Bone marrow (tissue), 2 donors: ENCODE results near the gene GABRG3.
"Not testable (repeated sequence)": the region's sequence is repeated elsewhere in the genome, so short reads cannot be mapped to it uniquely, and the experiment has no call there.

ENCODE experiments used
- DNase-seq, 2 donors: peaks; one replicate each; lab custom pipeline; 2025; lab: John Stamatoyannopoulos, UW

GABRG3 gene

DNA sequence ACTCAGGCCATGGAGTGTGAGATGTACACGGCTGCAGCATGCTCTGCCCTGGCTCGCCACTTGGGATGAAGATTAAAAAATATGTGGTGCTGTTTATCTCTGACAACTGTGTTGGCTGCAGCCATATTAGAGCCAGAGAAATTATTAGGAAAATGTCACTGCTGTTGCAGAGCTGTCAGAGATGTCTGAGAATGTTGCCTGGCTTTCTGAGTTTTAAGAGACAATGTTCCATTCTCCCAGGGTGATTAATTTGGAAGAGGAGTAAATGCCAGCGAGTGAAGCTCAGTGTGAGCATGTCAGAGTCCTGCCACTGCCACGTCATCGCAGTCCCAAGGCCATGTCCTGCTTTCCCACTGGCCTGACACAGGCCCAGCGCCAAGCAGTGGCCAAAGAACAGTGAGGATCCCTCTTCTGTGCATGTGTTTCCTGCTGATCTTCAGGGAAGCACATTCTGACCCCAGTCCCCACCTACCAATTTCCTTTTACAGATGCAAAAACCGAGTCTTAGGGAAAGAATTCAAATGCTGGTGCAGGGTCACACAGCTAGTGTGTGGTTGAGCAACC is 370.9 kb downstream of the GABRG3 start:
- DNase-seq = no peak

DNA sequence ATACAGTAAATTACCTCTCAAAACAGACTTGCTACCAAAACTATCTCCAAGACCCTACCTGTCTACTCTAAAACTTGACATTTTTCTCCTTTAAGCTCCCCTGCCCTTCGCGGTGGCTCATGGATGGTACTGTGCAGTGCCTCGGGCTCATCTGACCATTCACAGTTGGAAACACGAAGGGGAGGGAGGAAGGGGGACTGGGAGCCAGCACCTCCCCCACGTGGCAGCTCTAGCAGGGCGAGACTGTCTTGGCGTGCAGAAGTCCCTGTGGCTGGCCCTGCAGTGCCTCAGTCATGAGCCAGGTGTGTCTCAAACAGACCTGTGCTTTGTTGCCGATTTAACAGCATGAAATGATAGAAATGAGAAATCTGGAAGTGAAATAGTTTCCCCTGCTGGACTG is 372.0 kb downstream of the GABRG3 start:
- no peak for DNase-seq

DNA sequence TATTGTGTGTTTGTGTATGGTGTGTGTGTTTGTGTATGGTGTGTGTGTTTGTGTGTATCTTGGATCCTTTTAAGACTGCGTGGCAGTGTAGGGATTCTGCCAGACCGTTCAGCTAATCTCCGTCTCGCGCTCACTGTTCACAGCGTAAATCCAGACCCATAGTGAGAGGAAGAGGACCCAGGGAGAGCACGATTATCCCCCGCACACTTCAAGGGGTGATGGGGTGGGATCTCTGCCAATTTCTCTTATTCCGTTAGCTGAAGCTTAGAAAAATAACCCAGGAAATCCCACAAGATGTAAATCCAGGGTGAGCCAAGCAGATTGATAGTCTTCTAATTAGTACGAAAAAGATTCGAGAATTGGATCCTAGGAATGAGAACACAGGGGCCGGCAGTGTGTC is 381.2 kb downstream of the GABRG3 start:
- DNase-seq = no peak

DNA sequence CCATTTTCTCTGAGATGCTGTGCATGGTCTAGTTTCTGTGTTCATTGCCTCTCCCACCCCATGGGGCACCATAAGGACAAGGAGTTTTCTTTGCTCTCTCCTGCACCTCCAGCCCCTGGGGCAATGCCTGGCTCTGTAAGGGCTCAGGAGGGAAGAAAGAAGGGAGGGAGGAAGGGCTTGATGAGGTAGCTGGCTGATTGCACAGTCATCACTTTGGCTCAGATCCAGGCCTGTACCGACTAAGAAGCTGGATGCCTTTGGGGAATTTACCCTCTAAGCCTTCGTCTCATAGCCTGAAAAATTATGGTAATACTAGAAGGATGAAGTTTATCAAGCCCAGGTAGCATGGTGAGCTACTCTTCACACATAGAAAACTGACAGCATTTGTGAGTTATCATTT is 382.9 kb downstream of the GABRG3 start:
- no peak for DNase-seq

DNA sequence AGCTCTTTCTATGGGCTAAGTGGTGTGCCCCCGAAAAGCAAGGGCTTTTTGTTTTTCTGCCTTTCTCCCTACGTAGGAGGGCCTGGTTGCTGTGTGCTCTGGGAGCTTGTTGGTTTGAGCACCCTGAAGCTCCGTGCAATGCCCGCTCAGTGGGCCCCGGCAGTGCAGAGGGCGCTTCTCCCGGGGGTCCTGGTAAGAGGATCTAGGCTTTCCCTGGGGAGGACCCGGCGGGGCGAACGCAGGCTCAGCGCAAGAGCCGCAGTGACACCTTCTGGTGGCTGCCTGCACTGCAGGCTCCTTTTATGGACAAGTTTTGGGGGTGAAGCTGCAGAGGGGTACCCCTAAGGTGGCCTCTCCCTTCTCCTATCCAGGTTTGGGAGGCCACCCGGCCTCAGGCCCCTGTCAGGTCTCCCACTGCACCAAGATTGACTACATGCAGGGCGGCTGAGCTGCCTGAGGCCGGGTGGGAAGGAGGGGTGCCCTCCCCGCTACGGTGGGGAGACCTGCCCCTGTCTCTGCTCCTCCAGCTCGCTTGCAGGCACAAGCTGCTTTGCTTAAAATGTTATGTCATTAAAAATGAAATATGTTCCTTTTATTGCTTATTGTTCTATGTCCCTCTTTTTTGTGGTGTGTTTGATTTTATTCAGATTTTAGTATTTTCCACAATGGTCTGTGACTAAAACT is 387.9 kb downstream of the GABRG3 start:
- DNase-seq = no peak

DNA sequence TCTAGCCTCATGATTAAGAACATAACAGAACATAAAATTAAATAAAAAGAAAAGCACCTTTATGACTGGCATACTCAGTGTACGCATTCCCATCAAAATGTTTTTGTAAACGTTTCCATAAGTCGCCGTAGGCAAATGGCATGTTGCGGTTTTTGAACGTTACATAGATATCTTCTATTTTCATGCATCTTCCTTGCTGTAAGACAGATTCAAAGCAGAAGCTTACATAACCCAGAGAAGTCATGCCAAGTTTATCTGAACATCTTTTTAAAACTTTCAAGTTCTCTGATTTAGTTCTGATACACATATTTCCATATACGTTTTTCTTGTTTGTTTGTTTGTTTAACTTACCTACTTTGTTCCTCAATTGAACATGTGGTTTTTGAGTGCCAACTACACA is 388.6 kb downstream of the GABRG3 start:
- DNase-seq = no peak

DNA sequence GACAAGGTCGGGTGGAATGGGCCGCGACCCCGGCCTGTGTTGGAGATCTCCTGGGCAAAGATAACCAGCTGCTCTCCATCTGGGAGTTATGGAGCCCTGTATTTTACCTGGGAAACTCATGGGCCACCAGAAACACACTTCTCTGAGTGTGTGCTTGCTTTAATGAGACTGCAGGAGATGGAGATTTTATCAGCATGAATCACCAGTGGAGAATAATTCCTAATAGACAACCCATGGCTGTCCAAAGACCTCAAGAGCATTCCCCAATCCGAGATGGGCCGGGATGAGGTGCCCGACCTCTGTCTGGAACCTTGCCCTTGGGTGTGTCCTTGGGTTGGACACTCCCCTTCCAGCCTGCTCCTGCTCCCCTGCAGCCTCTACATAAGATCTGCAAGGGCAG is 389.3 kb downstream of the GABRG3 start:
- DNase-seq = no peak

DNA sequence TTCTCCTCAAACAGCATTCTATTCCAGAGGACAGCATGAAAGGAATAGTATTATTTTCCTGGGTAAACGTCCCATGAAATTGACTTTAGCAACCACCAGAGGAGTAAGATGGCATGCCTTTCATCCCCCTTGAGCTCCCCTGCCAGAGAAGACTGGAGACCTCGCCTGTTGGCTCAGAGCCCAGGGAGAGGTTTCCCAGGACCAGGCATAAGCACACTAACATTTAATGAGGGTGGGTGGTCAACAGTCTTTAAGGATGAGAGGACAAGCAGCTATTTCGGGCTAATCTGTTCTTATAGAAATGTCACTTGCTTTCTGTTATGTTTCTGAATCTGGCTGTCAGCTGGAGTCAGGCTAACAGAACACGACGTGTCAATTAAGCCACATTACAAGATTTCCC is 390.5 kb downstream of the GABRG3 start:
- no peak for DNase-seq

DNA sequence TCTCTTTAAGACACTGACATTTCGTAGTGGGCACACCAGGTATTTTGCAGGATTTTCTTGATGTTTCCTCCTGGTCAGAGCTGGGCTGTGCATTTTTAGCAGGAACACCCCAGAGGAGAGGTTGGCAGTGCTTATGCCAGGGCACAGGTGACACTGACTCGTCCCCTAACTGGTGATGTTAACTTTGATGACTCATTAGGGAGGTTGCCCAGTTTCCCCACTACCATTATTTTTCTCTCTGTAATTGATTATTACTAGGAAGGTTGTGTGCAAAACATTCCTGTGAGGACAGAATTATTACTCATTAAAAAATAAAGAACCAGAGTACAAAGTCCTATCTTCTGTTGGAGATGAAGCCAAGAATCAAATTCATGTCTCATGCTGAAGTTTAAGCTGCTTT is 394.5 kb downstream of the GABRG3 start:
- no peak for DNase-seq

DNA sequence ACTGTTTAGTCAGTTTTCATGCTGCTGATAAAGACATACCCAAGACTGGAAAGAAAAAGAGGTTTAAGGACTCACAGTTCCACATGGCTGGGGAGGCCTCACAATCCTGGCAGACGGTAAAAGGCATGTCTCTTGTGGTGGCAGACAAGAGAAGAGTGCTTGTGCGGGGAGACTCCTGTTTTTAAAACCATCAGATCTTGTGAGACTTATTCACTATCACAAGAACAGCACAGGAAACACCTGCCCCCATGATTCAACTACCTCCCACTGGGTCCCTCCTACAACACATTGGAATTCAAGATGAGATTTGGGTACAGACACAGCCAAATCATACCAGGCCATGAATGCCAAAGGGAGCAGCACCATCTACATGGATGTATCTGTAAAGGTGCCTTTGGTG is 406.4 kb downstream of the GABRG3 start:
- not testable (repeated sequence) for DNase-seq

DNA sequence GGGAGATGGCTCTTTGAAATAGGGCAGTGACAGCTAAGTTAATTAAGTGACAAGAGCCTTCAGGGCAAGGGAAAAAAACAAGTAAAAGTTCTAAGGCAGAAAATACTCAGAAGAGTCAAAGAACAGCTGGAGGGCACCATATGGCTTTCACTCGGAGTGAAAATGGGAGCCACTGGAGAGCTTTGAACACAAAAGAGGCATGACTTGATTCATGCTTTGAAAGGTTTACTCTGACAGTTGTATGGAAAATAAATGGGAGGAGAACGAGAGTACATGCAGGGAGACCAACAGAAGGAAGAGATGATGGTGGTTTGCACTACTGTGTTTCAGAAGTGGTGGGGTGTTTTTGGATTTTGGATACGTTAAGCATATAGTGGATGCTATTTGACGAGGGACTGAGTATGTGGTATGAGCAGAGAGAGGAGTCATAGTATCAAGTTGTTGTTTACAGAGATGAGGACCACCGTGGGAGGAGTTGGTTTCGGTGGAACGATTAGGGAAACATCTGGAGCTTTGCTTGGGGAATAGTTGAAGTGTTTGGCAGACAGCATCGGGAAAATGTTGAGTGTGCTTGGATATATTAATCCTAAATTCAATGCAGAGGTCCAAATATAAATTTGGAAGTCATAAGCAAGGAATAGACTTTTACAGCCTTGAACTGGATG is 411.5 kb downstream of the GABRG3 start:
- no peak for DNase-seq

DNA sequence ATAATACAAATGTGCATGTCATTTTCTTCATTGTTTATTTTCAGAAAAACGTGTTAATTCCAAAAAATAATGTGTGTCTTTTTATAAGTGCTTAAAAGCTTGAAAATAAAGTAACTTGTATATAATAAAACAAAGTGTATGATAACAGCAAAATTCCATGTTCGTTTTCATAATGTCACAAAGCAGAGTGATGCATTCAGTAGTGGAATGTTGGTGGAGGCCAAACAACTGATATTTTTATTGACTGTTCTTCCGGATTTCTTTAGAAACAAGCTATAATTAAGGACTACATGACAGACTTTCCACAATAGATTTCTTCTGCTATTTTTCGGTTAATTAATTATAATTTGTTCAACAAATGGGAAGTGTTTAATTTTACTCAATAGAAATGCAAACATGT is 412.7 kb downstream of the GABRG3 start:
- DNase-seq = no peak

DNA sequence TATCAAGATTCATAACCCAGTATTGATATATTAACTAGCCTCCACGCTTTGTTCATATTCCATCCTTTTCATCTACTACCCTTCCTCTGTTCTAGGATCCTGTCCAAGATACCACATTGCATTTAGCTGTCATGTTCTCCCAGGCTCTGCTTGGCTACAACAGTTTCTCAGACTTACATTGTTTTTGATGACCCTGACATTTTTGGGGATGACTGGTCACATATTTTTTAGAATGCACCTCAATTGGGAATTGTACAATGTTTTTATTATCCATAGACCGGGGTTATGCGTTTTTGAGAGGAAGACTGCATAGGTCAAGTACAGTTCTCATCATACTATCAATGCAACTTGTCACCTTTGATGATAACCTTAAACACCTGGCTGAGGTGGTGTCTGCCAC is 421.2 kb downstream of the GABRG3 start:
- no peak for DNase-seq

DNA sequence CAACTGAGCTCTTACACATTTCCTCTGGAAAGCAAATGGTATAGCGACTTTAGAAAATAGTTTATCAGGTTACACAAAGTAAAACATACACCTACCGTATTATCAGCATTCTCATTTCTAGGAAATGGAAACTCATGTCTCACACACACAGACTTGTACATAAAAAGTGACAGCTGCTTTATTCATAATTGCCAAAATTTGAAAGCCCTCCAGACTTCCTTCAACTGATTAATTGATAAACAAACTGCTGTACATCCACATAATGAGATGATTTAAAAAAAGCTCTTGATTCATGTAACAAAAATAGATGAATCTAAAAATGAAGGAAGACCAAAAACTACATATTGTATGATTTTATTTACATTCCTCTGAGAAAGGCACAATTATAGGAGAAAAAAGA is 425.5 kb downstream of the GABRG3 start:
- DNase-seq = no peak

DNA sequence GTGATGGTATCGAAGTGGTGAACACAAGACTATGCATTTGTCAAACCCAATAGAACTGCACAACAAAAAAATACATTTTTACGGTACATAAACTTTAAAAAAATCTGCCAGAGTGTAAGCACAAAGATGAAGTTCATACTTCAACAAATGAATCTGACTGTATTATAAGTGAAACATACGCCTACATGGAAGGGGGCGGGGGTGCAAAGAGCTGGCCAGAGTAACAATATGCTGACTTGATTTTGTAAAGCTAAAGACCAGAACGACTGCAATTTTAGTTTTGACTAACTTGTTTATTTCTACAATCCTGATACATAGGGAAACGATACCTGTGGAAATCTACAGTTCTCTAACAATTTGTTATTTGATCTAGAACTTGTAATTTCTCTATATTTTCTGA is 426.0 kb downstream of the GABRG3 start:
- no peak for DNase-seq

DNA sequence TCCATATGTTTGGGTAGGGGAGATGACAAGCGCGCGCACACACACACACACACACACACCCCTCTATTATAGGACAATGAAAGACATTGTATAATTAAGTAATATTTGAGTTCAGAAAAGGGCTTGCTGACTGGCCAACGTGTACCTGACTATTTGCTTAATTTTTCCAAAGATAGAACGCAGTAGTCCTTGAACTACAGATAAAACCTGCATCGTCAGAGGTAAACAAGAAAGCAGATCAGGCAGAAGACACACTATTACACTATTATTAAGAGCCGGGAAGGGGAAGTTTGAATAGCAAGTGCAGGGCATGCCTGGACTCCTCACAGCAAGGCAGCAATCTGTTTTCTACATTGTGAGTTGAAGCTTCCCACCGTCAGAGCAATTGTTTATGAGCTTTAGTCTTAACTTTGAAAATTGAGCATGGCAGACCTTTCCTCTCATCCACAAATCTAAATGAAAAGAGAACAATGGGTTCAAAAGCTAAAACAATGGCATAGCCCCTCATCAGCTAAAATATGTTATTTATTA is 427.7 kb downstream of the GABRG3 start:
- DNase-seq = no peak

DNA sequence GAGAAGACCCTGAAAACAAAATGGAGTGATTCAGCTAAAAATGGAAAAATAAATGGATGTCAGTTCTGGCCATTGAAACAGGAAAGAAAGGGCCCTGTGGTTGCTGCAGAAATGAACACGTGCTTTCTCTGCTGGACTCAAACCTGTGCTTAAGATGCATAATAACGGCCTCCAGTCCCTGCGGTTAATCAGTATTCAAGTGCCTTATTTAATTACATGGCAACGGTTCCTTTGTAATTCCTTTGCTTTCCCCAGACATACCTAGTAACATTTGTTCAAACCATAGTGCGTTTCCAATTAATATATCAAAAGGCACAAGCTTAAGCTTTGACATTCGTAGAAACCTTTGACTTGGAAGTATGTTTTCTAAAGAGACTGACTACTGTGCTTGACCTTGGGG is 428.3 kb downstream of the GABRG3 start:
- DNase-seq = no peak

DNA sequence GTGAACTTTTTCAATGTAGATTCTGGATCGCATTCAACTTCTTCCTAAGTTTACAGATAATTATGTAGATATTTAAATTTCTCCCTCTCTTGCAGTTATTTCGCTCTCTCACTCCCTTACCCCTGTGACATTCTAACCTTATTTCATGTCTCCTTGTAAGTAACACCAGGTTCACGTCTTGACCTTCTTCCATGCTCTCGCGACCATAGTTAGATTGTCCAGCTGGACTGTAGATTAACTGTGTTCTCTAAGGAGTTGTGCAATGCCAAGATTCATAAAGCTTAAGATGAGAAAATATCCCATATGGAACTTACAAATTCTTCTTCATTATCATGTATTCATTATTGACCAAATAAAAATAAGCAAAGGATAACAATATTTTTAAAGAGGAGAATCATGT is 430.5 kb downstream of the GABRG3 start:
- DNase-seq = no peak

DNA sequence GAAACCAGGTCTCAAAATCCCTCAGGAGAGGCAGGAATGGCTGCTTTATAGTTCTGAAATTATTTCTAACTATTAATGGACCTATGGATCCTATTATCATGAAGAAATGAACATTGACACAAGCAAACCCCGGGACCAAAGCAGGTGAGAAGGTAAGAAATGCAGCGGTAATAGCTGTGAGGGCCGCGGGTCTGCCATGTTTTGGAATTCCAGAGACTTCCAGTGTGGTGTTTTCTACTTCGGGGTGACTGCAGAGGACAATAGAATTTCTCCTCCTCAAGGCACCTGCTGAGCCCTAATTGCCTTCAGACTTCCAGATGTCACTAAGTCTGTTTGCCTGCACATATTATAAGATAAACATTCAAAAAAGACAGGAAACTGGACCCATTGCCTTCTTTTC is 437.4 kb downstream of the GABRG3 start:
- DNase-seq = no peak

DNA sequence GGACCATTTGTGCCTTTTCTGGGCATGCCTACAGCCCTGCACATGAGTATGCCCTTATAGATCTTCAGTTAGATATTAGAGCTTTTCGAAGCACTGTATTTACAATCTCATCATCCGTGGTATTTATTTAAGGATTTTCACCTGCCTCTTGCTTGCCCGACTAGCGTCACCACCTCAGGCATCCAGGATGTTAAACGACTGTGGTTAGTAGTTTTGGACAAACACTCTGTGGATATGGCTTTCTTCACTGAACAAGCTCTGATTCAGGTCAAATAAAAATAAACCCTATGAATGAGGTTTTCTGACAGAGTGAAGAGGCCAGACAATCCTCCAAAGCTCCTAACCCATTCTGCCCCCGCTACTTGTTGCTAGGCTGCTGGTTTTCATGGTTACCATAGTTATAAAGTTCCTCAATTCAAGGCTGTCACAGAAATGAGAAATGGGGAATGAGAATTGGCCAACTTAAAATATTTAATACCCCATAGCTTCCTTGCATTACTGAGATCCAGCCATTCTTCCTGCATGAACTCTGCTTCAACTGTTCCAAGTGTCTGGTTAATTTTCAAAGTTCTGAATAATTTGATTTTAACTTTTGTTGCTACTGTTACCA is 440.1 kb downstream of the GABRG3 start:
- no peak for DNase-seq

DNA sequence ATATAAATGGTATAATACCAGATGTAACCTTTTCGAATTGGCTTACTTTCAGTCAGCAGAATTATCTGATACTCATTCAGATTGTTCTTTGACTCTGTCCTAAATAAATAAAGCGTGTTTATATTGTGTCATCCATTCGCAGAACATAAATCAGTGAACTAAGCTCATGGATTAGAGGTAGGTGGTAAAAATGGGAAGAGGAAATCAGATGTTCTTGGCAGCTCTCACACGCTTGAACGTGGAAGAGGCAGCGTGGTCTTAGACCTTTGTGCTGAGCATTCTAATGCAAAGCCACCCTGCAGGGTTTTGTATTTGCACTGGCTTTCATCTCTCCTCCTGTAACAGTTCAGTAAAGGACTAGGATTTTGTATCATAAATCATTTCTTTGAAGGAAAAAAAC is 441.4 kb downstream of the GABRG3 start:
- no peak for DNase-seq

DNA sequence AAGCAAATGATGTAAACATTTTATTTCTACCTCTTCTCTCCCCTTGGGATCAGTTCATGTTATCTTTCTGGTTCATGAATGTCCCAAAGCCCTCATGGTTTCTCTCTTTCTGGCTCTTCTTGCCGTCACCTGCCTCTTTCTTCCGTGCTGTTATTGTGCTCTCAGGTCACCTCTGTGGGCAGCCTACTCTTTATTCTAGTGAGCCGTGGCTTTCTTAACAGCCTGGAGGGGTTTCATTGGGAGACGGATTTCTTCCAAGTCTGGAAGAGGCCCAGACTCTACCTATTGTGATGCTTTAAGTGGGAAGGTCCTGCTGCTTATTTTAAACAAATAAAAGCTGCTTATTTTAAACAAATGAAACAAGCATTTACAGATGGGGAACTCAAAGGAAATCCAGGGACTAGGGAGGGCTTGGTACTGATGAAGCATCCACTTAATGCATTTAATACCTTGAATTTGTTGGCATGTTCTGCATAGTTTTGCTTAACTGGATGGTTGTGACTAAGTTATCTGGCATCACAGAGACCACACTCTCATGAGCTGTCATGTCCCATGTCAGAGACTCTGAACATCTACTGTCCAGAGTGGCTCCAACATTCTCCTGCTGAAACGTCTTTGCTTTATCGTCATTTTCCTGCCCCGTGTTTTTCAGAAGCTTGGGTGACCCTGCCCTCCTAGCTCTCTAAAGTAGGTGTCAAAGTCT is 443.3 kb downstream of the GABRG3 start:
- DNase-seq = no peak
